ENCODE data around the gene FIGNL1.
A peak's percentile ranks its signal among the peaks of the same experiment; 100 is the strongest.

Gene FIGNL1

GRCh38 chr7:50428911-50429310, 21.2 kb downstream of the FIGNL1 start:
- DNase-seq (ENCODE audit: extremely low read depth in 1 of 2, low read depth in 1 of 2): no peak

DNA sequence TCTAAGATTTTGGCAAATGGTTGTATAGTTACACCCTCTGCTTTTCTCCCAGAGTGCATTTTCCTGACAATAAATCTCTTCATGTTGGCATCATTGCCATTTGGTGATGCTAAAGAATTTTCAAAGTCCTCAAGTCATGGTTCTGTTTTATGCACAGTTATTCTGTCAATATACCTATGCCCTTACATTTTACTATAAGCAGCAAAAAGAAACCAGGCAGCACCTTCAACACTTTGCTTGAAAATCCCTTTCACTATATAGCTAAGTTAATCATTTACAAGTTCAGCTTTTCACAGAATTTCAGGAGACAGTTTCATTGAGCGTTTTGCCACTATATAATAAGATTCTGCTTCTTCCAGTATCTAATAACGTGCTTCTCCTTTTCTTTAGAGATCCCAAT, 22.6 kb downstream of the FIGNL1 start:
- DNase-seq (ENCODE audit: extremely low read depth in 1 of 2, low read depth in 1 of 2): no peak

GRCh38 chr7:50426280-50427045, 23.7 kb downstream of the FIGNL1 start:
- DNase-seq (ENCODE audit: extremely low read depth in 1 of 2, low read depth in 1 of 2): no peak

DNA sequence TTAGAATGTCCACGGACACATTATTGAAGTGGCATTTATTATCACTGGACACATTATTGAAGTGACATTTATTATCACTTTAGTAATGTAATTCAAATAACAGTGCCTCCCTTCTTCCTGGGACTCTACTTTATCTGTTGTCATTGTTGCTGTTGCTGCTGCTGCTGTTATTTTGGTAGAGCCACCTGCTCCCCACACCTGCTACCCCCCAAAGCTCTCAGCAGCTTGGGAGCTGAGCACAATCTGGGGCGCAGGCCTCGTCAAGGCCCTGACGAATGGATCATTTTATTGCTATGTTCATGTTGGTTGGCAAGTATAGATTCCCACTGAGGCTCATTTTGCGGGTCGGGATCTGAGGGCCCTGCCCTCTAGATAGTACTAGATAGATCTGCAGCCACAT, 24.8 kb downstream of the FIGNL1 start:
- no peak for DNase-seq (ENCODE audit: extremely low read depth in 1 of 2, low read depth in 1 of 2)

DNA sequence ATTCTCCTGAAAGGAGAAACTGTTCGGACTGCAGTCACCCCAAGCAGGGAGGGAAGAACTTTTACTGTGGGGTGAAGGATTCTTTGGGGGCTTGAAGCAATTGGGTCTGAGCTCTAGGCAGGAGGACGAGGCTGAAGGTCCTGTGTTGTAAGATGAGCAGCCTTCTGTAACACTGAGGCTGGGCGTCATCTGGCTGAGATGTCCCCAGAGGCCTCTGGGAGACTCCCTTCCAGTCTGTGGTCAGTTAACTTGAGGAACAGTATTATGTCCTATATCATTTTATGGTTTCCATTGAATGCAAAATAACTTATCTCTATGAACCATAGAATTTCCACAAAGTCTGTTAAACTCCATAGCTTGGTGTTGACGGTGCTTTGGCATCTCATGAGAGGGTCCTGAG, 26.3 kb downstream of the FIGNL1 start:
- no peak for DNase-seq (ENCODE audit: extremely low read depth in 1 of 2, low read depth in 1 of 2)

- no peak for DNase-seq (ENCODE audit: extremely low read depth in 1 of 2, low read depth in 1 of 2)
Measured at GRCh38 chr7:50422858-50423257, 27.3 kb downstream of the FIGNL1 start.

DNA sequence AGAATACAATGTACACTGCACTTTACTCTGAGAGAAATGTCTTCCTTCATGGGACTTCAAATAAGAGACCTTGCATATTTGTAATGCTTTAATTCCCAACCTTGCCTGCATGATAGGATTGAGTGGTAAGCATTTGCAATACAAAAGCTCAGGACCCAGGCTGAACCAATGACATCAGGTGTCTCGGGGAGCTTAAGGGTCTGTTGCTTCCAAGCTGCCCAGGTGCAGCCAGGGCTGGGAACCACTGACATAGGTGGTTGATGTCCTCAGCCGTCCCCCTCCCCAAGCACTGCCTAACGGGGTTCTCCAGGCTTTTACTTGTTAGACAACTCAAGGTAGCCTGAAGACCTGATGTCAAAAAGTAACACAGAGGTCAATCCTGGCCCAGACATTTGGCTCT, 29.1 kb downstream of the FIGNL1 start:
- DNase-seq (ENCODE audit: extremely low read depth in 1 of 2, low read depth in 1 of 2): no peak

- no peak for DNase-seq (ENCODE audit: extremely low read depth in 1 of 2, low read depth in 1 of 2)
Measured at GRCh38 chr7:50418526-50419290, 31.4 kb downstream of the FIGNL1 start.

DNA sequence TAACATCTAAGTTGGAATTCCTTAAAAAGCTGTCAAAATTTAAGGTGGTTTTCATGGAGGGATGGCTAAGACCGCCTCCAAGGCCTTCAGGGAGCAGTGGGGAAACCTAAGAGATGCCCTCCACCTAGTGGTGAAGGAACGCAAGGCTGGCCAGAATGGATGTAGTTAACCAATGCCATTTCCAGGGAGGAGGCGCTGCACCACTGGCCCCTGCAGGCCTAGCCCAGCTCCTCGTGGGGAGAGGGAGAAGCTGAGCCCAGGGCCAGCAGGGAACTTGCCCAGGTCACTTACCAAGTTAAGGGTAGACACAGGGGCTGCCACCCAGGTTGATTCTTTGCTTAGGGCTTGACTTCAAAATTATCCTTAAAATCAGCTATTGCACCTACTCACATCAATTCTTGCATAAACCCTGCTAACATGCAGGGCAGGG, 32.0 kb downstream of the FIGNL1 start:
- peak; percentile 27 to 37 for DNase-seq (ENCODE audit: extremely low read depth in 1 of 2, low read depth in 1 of 2)

- no peak for DNase-seq (ENCODE audit: extremely low read depth in 1 of 2, low read depth in 1 of 2)
Measured at GRCh38 chr7:50416527-50417182, 33.5 kb downstream of the FIGNL1 start.

DNA sequence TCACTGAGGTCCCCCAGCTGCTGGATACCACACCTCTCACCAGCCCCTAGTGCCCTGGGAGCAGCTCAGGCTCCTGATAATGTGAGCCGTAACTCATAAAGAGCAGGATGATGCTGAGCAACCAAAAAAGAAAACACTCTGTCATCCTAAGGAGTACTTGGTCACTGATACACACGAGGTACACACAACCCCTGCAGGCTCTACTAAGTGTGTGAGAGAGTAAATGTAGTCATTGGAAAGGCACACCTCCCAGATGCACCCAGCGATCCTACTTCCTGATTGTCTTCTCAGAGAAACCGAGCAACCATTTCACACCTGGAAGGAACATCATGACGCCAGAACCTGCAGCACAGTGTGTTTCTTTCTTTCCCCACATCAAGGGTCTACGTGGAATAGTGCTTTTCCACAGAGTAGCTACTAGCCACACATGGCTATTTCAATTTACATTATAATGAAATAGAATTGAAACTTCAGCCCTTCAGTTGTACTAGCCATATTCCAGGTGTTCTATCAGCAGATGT, 34.2 kb downstream of the FIGNL1 start:
- no peak for DNase-seq (ENCODE audit: extremely low read depth in 1 of 2, low read depth in 1 of 2)

DNA sequence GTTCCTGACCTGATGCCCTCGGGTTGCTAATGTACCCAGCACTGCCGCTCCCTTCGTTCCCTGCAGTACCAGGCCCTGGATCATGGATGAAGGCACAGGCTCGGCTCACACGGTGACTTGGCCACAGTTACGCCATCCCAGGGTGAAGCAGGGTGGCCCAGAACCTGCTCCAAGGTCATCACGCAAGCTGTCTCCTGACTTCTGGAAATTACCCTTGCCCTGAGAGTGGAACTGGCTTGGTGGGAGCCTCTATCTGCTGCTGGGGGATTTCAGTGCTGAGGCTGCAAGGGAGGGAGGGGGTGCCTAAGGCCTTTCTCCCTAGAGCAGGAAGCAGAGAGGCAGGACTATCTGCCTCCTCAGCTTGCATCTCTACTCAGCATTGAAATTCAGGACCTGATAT, 36.6 kb downstream of the FIGNL1 start:
- no peak for DNase-seq (ENCODE audit: extremely low read depth in 1 of 2, low read depth in 1 of 2)

DNA sequence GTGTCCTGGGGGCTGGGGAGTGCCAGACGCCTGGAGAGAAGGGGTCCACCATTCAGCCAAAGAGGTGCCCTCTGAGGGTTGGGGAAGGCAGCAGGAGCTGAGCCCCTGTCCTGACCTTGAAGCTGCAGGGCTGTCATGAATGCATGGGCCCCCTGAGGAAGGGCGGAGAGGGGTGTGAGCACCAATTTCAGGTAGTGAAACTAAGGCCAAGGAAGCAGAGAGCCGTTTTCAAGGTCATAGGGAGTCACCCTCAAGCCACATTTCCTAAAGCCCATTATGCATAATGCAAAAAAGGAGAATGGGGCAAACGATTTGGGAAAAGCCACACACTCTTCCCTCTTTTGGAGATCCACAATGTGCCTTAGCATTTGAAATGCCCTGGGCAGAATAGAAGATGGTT, 37.2 kb downstream of the FIGNL1 start:
- no peak for DNase-seq (ENCODE audit: extremely low read depth in 1 of 2, low read depth in 1 of 2)

- no peak for DNase-seq (ENCODE audit: extremely low read depth in 1 of 2, low read depth in 1 of 2)
Measured at GRCh38 chr7:50411332-50411731, 38.8 kb downstream of the FIGNL1 start.

GRCh38 chr7:50409856-50410745, 40.0 kb downstream of the FIGNL1 start:
- DNase-seq (ENCODE audit: extremely low read depth in 1 of 2, low read depth in 1 of 2): no peak

GRCh38 chr7:50406935-50407334, 43.2 kb downstream of the FIGNL1 start:
- DNase-seq (ENCODE audit: extremely low read depth in 1 of 2, low read depth in 1 of 2): no peak

- no peak for DNase-seq (ENCODE audit: extremely low read depth in 1 of 2, low read depth in 1 of 2)
Measured at GRCh38 chr7:50405221-50405620, 44.9 kb downstream of the FIGNL1 start.

DNA sequence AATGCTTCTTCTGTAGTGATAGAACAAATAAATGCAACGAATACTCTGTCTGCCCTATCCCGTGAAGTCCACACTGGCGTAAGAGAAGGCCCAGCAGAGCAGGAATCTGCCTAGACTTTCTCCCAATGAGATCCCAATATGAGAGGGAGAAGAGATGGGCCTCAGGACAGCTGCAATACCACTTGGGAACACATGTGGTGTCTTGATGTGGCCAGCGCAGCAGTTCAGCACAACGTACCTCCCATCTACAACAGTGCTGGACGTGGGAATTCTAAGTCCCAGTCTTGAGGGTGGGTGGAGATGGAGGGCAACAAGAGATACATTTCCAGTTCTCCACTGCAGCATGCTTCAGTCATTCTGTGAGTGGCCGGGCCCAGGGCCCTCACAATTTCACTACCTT, 45.8 kb downstream of the FIGNL1 start:
- no peak for DNase-seq (ENCODE audit: extremely low read depth in 1 of 2, low read depth in 1 of 2)

- DNase-seq (ENCODE audit: extremely low read depth in 1 of 2, low read depth in 1 of 2): no peak
Measured at GRCh38 chr7:50400114-50400513, 50.0 kb downstream of the FIGNL1 start.

DNA sequence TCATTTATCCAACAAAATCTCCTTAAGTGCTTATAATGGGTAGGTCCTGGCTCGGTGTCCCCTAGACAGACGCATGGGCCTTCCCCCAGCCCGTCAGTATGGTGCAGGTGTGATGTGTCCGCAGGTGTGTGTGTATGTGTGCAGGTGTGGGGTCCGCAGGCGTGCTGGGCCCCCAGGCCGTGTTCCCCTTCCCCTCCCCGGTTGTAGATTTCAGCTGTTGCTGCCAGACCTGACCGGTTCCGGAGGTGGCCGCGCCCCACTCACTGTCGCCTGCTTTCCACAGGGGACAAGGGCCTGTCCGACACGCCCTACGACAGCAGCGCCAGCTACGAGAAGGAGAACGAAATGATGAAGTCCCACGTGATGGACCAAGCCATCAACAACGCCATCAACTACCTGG, 50.5 kb downstream of the FIGNL1 start:
- DNase-seq (ENCODE audit: extremely low read depth in 1 of 2, low read depth in 1 of 2): no peak

- DNase-seq (ENCODE audit: extremely low read depth in 1 of 2, low read depth in 1 of 2): no peak
Measured at GRCh38 chr7:50399206-50399605, 50.9 kb downstream of the FIGNL1 start.
